Esophagus mucosa (tissue), 1 donor: ENCODE measurements around the gene PEX13. TPM values are rescaled to one million over a fixed set of nuclear protein-coding genes. Genes with fewer than 3 reads are reported as not detected.
A peak's percentile ranks its signal among the peaks of the same experiment; 100 is the strongest.
"Not testable (repeated sequence)": the region's sequence is repeated elsewhere in the genome, so short reads cannot be mapped to it uniquely, and the experiment has no call there.

Experiments used
- ATAC-seq: fragments of 200-7000 bp; cut with Tn5 transposase; one replicate; pipeline ENCODE4 v1.9.1; 2020
- total RNA-seq: library from RNA; stranded (reverse); gene quantifications from one replicate; pipeline ENCODE4 v1.2.4, GENCODE V29; 2023
- donor health status: DM: yes; HTN: yes; CAD: no.

Gene PEX13
- total RNA-seq, 1 donor from 2014 or later, result 20.4 TPM

GRCh38 chr2:61011678-61012077 is 5.8 kb upstream of the PEX13 start:
- ATAC-seq, result no peak

- ATAC-seq, result not testable (repeated sequence)
Measured at GRCh38 chr2:61012303-61012702, 5.2 kb upstream of the PEX13 start.

DNA sequence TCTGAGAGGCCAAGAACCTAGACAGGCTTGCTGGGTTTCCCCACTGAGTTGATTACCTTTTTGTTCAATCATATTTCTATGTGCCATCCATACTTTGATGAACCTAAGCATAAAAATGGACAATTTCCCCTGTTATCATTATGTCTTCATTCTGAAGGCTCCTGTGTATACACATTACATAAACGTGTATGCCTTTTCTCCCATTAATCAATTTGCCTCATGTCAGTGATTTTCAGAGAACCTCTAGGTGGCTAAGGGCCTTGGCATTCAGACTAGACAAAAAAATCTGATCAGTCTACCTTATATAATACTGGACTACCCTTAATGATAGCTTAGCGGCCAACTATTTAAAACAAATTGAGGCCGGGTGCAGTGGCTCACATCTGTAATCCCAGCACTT is 4.1 kb upstream of the PEX13 start:
- no peak for ATAC-seq

- ATAC-seq, result peak; percentile 49
Measured at GRCh38 chr2:61014763-61015162, 2.8 kb upstream of the PEX13 start.

DNA sequence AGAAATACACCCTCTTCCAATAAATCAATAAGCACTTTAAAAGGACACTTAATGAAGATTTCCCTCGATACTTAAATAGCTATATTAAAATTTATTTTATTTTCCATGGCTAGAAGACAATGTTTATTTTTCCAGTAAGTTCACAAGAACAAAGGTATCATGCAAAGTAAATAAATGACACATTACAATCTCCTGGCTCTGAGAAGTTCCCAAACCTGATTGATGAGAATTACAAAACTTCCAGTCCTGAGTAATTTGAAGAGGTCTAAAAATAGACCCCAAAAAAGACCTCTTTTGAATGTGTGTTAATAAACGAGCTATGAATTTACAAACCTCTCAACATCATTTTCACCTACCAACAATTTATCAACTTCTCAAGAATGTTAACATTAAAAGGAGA is 1.5 kb upstream of the PEX13 start:
- ATAC-seq, result peak; percentile 41

GRCh38 chr2:61016392-61017002 is 1.0 kb upstream of the PEX13 start:
- no peak for ATAC-seq

GRCh38 chr2:61017003-61017555 is 441 bp upstream of the PEX13 start:
- peak; percentile 91 for ATAC-seq

DNA sequence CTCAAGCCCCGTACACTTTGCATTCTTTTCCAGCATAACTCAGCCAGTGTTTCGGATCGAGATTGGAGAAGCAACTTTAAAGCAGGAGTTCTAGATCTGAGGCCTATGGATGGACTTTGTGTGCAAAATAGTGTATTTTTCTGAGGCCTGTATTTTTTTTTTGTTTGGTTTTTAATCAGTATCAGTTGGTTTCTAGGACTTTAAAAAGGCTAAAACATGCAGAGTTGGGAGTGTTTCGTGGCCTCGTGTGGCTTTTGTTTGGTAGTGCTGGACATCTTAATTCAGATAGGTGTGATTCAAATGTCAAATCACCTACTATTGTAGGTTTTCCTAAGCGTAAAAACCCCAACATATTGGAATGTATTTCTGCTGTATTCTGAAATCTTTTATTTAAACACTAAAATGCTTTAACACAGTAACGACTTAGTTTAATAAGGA is 817 bp downstream of the PEX13 start:
- no peak for ATAC-seq

- ATAC-seq, result no peak
Measured at GRCh38 chr2:61018798-61019197, 1.3 kb downstream of the PEX13 start.

GRCh38 chr2:61021228-61021660 is 3.7 kb downstream of the PEX13 start:
- no peak for ATAC-seq

- ATAC-seq, result no peak
Measured at GRCh38 chr2:61023670-61024069, 6.2 kb downstream of the PEX13 start.

- ATAC-seq, result no peak
Measured at GRCh38 chr2:61029533-61029932, 12.0 kb downstream of the PEX13 start.

- not testable (repeated sequence) for ATAC-seq
Measured at GRCh38 chr2:61034592-61034991, 17.1 kb downstream of the PEX13 start.

GRCh38 chr2:61036643-61037042 is 19.1 kb downstream of the PEX13 start:
- ATAC-seq, result not testable (repeated sequence)

- ATAC-seq, result no peak
Measured at GRCh38 chr2:61042807-61043206, 25.3 kb downstream of the PEX13 start.

- ATAC-seq, result no peak
Measured at GRCh38 chr2:61044636-61045035, 27.1 kb downstream of the PEX13 start.

- ATAC-seq, result no peak
Measured at GRCh38 chr2:61045226-61045625, 27.7 kb downstream of the PEX13 start.

DNA sequence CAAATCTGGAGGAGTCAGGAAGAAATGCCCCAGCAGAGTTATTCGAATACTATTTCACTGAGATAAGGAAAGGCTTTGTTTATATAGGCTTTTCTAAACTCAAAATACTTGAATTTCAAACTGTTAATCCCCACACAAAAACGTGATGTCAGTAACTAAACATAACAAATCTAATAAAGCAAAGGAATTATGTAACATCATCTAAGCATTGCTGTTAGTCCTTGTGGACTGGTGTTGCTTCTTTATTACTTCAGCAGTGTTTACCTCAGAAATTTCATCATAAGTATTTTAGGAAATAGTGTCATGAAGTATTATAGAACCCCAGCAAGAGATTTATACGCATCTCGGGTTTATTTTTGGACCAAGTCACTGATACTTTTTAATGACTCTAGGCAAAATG is 28.5 kb downstream of the PEX13 start:
- peak; percentile 60 for ATAC-seq

GRCh38 chr2:61055557-61055956 is 38.0 kb downstream of the PEX13 start:
- no peak for ATAC-seq

- no peak for ATAC-seq
Measured at GRCh38 chr2:61057562-61057961, 40.0 kb downstream of the PEX13 start.

GRCh38 chr2:61059382-61059781 is 41.9 kb downstream of the PEX13 start:
- no peak for ATAC-seq

GRCh38 chr2:61065714-61066709 is 48.5 kb downstream of the PEX13 start, which contains the start of gene SANBR:
SANBR (plus strand) TSS chr2:61065871; CDS start chr2:61070351, 4,480 bp downstream.
- ATAC-seq, result peak; percentile 99

DNA sequence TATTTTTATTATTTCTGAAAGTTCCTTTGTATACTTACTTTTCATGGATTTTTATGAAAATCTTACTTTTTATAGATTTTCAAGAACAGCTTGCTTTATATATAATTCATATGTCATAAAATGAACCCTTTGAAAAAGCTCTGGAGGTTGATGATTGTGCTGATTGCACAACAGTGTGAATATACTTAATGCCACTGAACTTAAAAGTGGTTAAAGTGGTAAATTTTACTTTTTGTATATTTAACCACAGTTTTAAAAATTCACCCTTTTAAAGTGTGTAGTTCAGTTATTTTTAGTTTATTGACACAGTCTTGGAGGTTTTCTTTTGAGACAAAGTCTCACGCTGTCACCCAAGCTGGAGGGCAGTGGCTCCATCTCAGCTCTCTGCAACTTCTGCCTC is 56.6 kb downstream of the PEX13 start:
- ATAC-seq, result no peak
